ENCODE measurements around the gene TMEM134.

TMEM134 gene

GRCh38 chr11:67500831-67501715 is 32.0 kb upstream of the TMEM134 start:
- in situ Hi-C loops (cut with MboI; ENCODE audit: low sequenced_read_pairs): no loop called here

- in situ Hi-C loops (cut with MboI; ENCODE audit: low sequenced_read_pairs): no loop called here
Measured at GRCh38 chr11:67500484-67500821, 31.4 kb upstream of the TMEM134 start.

GRCh38 chr11:67499808-67500483 is 30.9 kb upstream of the TMEM134 start:
- in situ Hi-C loops (cut with MboI; ENCODE audit: low sequenced_read_pairs): no loop called here

GRCh38 chr11:67498544-67498972 is 29.5 kb upstream of the TMEM134 start:
- in situ Hi-C loops (cut with MboI; ENCODE audit: low sequenced_read_pairs): no loop called here

GRCh38 chr11:67497656-67498291 is 28.7 kb upstream of the TMEM134 start:
- in situ Hi-C loops (cut with MboI; ENCODE audit: low sequenced_read_pairs): no loop called here

- in situ Hi-C loops (cut with MboI; ENCODE audit: low sequenced_read_pairs): no loop called here
Measured at GRCh38 chr11:67496113-67496512, 27.1 kb upstream of the TMEM134 start.

GRCh38 chr11:67495234-67496005 is 26.4 kb upstream of the TMEM134 start:
- in situ Hi-C loops (cut with MboI; ENCODE audit: low sequenced_read_pairs): no loop called here

- in situ Hi-C loops (cut with MboI; ENCODE audit: low sequenced_read_pairs): no loop called here
Measured at GRCh38 chr11:67494371-67495233, 25.6 kb upstream of the TMEM134 start.

- in situ Hi-C loops (cut with MboI; ENCODE audit: low sequenced_read_pairs): no loop called here
Measured at GRCh38 chr11:67493548-67494370, 24.7 kb upstream of the TMEM134 start.

GRCh38 chr11:67492801-67493547 is 23.9 kb upstream of the TMEM134 start:
- in situ Hi-C loops (cut with MboI; ENCODE audit: low sequenced_read_pairs): no loop called here

- in situ Hi-C loops (cut with MboI; ENCODE audit: low sequenced_read_pairs): no loop called here
Measured at GRCh38 chr11:67492069-67492727, 23.1 kb upstream of the TMEM134 start.

- in situ Hi-C loops (cut with MboI; ENCODE audit: low sequenced_read_pairs): no loop called here
Measured at GRCh38 chr11:67491276-67492068, 22.4 kb upstream of the TMEM134 start.

- in situ Hi-C loops (cut with MboI; ENCODE audit: low sequenced_read_pairs): no loop called here
Measured at GRCh38 chr11:67490727-67491065, 21.6 kb upstream of the TMEM134 start.

GRCh38 chr11:67489885-67490726 is 21.1 kb upstream of the TMEM134 start:
- in situ Hi-C loops (cut with MboI; ENCODE audit: low sequenced_read_pairs): no loop called here

GRCh38 chr11:67489203-67489884 is 20.3 kb upstream of the TMEM134 start:
- in situ Hi-C loops (cut with MboI; ENCODE audit: low sequenced_read_pairs): no loop called here
